Stimulated activated CD8-positive, alpha-beta memory T cell treated with anti-CD3 and anti-CD28 coated beads, Interleukin-12 subunit alpha, Interleukin-12 subunit beta, amount 100 ng/mL, for 4 hours (primary cell): ENCODE results near the gene CORO7.

Source experiments
- DNase-seq: peaks from one replicate; pipeline ENCODE4 v3.0.0-alpha.2; 2020; ENCODE audit warnings: low read depth

The CORO7 gene

DNA sequence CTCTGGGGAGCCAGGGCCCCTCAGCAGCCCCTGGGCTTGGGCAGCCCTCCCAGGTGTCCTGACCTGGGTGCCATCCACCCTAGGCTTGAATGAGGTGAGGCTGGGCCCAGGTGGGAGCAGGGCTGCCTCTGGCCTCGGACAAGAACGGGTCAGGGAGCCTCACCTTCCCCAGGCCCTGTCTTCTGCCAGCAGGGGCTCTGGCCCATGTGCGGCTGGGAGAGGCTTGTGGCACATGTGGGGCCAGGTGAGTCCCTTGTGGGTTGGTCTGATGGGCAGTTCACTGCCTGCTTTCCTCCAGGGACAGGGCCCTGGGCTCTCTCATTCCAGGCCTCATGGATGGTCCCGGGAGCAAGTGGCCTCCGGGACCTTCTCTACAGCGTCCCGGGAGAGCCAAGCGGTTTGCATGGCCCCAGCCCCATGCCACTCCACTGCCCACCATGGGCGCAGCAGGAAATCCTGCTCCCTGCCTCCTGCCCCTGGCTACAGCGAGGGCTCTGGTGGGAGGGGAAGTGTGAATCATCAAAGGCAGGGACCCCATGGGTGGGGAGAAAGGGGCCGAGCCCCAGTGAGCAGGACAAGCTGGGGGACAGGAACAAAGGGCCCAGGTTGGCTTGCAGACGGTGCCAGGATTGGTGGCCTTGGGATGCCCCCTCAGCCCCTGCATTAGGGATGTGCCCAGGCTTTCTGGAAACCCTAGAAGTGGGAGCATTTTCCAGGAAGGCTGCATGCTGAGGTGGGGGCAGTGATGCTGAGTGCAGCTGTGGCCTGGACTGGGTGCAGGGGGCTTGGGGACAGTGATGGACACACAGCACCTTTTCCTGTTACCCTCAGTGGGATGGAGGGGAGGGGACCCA lies 32.6 kb downstream of the CORO7 start:
- no peak for DNase-seq

- no peak for DNase-seq
These were observed 33.5 kb downstream of the CORO7 start for GRCh38 chr16:4382795-4383357.

DNA sequence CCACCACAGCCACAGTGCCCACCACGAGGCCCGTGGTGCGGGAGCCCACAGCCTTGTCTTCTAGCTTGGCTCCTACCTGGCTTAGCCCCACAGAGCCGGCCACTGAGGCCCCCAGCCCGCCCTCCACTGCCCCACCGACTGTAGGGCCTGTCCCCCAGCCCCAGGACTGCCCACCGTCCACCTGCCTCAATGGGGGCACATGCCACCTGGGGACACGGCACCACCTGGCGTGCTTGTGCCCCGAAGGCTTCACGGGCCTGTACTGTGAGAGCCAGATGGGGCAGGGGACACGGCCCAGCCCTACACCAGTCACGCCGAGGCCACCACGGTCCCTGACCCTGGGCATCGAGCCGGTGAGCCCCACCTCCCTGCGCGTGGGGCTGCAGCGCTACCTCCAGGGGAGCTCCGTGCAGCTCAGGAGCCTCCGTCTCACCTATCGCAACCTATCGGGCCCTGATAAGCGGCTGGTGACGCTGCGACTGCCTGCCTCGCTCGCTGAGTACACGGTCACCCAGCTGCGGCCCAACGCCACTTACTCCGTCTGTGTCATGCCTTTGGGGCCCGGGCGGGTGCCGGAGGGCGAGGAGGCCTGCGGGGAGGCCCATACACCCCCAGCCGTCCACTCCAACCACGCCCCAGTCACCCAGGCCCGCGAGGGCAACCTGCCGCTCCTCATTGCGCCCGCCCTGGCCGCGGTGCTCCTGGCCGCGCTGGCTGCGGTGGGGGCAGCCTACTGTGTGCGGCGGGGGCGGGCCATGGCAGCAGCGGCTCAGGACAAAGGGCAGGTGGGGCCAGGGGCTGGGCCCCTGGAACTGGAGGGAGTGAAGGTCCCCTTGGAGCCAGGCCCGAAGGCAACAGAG lies 34.2 kb downstream of the CORO7 start:
- DNase-seq, result no peak

DNA sequence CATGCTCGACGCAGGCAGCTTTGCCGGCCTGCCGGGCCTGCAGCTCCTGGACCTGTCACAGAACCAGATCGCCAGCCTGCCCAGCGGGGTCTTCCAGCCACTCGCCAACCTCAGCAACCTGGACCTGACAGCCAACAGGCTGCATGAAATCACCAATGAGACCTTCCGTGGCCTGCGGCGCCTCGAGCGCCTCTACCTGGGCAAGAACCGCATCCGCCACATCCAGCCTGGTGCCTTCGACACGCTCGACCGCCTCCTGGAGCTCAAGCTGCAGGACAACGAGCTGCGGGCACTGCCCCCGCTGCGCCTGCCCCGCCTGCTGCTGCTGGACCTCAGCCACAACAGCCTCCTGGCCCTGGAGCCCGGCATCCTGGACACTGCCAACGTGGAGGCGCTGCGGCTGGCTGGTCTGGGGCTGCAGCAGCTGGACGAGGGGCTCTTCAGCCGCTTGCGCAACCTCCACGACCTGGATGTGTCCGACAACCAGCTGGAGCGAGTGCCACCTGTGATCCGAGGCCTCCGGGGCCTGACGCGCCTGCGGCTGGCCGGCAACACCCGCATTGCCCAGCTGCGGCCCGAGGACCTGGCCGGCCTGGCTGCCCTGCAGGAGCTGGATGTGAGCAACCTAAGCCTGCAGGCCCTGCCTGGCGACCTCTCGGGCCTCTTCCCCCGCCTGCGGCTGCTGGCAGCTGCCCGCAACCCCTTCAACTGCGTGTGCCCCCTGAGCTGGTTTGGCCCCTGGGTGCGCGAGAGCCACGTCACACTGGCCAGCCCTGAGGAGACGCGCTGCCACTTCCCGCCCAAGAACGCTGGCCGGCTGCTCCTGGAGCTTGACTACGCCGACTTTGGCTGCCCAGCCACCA lies 35.1 kb downstream of the CORO7 start:
- no peak for DNase-seq

- no peak for DNase-seq
These were observed 36.0 kb downstream of the CORO7 start for GRCh38 chr16:4380119-4381063.

DNA sequence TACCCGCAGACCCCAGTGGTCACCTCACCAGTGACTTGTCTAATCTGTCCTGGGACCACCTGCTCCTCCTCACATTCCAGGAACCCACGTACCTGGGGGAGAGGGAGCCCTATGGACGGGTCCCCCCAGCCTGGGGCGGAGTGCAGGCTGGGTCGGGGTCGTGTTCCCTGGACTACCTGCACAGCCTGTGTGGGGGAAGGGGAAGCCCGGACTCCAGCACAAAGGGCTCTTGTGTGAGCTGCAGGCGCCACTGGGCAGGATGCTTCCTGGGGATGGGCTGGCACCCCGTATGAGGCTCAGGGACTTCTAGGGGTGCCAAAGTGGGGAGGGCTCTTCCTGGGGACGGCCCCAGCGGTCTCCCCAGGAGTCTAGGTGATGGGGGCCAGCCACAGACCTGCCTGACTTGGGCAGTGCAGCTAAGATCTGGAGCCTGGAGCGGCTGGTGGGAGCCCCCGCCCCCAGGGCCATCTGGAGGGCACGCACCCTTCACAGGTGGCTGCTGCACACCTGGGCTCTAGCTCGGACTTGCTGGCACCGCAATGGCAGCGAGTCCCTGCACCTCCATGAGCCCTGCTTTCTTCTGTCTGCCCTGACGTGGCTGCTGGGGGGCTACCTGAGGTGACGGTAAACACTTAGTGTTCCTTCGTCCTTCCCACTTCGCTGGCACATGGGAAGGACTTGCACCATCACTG lies 37.3 kb downstream of the CORO7 start:
- DNase-seq, result no peak

DNA sequence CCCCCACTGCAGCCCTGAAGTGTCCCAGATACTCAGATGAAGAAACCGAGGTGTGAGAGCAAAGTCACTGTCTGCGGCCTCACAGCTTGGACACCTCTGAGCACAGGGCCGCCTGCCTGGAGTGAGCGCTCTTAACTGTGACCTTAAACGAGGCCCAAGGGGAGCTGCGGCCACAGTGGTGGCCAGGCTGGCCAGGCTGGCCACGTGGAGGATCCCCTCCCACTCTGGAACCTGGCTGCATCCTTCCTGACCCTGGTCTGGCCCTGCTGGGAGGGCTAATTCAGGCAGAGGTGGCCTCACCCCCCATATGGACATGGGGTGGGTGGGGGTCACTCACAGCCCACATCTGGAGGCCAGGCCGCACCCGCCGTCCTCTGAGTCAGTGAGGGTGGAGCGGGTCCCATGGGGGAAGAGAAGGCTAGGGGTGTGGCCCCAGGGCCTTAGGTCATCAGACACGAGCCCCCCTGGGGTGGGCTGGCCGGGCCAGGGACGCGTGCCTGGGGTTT lies 38.2 kb downstream of the CORO7 start:
- DNase-seq, result no peak

DNA sequence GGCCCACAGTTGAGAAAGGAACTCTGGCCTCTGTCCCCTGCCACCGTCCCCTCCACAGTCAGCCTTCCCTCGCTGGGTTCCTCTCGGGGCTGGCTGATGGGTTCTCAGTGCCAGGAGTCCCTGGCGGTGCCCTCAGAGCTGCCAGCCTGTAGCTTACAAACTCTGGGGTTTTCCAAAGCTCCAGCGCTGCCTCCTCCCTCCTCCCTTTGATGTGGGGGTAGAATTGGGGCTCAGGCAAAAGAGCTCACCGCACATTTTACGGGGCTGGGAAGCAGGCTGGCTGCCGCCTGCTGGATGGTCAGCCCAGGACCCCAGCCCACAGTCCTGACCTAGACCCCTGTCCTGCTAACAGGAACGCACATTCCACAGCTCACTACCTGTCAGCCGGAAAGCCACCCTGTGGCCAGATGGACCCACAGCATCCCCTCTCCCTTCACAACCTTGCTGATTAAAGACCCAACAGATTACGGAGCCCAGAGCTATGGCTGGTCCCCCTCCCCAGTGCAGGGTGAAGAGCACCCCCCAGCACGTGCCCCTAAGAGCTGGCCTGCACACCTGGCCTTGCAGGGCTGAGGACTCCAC lies 38.7 kb downstream of the CORO7 start:
- no peak for DNase-seq

GRCh38 chr16:4376893-4377572 lies 39.4 kb downstream of the CORO7 start:
- DNase-seq, result no peak

GRCh38 chr16:4376126-4376892 lies 40.1 kb downstream of the CORO7 start:
- DNase-seq, result no peak

DNA sequence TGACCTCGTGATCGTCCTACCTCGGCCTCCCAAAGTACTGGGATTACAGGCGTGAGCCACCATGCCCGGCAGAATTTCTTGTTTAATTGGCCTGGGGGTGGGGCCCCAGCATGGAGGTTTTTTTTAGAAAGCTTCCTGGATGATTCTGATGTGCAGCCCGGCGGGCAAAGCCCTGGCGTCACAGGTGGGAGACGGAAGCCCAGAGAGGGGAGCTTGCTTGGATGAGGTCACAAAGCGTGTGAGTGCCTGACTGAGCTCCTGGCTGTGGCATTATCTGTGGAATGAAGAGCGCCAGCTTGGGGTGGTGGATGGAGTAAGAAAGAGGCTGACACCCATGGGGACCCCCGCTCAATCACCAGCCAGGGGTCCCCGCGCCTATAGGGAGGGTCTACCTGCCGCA lies 40.7 kb downstream of the CORO7 start:
- no peak for DNase-seq

DNA sequence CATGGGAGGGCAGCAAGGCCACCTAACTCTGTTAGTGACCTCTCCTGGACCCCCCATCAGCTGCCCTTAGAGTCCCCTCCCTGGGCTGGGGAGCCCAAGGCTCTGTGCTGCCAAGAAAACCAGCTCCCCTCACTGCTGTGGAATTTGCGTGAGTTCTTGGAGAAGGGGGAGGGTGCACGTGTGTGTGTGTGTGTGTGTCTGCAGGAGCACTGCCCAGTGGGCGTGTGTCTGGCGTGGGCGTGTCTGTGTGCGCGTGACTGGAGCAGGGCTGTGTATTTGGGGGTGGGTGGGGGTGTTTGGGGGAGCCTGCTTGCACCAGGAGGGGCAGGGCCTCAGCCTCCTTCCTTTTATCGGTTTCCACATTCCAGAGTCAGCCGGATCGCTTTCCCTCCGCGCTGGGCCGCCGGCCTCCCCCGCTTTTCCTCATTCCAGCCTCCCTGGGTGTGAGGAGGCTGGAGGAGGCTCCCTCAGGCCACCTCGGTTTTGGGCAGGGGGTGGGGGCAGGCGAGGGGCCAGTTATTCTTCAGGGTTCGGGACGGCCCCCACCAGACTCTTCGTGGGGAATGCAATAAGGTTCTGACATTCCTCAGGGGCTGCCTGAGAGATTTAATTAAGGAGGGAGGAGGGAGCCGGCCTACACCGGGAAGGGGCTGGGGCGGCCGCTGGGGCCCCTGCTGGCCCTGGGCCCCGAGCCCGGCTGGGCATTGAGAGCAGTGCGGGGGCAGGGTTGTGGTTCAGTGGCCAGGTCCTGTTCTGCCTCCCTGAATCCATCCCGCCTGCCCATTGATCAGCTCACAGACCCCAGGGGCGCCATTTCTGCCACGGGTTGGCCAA lies 42.3 kb downstream of the CORO7 start:
- DNase-seq, result no peak

DNA sequence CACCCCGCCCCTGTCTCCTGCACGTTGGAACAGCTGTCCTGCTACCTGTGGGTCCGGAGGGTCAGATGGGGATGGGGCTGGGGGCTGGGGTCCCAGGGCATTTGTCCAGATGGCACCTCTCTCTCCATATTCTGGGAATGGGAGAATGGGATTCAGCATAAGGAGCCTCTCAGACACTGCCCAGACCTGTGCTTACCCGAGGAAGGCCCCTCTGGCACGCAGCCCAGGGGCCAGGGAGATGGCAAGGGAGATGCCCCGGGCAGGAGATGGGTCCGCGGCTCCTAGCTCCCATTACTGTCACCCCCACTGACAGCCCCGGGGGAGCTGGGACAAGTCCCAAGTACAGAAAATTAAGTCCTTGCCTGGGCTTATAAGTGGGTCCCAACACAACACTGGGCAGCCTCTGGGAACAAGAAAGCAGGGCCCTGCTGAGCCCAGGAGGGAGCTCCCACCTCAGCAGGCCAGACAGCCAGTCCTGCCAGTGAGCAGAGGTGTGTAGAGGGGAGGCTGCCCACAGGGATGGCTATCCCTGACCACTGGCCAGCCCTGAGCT lies 43.0 kb downstream of the CORO7 start:
- no peak for DNase-seq

GRCh38 chr16:4372578-4373355 lies 43.6 kb downstream of the CORO7 start:
- DNase-seq, result no peak

DNA sequence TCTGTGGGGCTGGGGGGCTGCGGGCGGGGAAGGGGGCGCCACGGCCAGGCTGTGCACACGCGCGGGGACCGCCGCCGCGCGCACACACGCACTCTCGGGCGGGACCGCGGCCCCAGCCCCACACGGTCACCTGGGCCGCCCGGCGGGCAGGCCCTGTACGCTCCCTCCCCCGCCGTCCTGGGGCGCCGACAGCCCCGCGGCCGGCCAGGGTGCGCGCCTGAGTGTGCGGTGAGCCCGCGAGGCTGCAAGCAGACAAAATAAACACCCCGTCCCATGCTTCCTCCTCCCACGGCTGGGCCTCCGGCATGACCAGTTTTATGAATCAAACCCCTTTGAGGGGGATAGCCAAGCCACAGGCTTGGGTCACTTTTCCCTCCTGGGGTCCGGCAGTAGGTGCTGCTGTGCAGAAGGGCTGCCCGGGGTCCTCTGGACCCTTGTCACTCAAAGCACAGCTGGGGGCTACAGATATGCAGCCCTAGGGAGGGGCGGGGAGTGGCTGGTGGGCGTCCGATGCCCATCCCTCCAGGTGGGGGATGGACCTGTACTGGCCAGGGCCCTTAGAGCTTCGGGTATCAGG lies 44.3 kb downstream of the CORO7 start:
- no peak for DNase-seq
